RWPE1 (cell line): ENCODE data around the gene PLCD3.

Source experiments
- CTCF ChIA-PET: fragments of 350-600 bp; sonication (Branson Sonifier 250); formaldehyde crosslinking; extraction: SDS; loops from one replicate; lab custom pipeline; 2021; lab: Yijun Ruan, JAX
- POLR2A ChIA-PET: fragments of 400-600 bp; formaldehyde crosslinking; extraction: SDS; loops from one replicate; lab custom pipeline; 2020; ENCODE audit warnings: antibody characterized with exemption; ENCODE audit not compliant: low non-redundant PET; lab: Yijun Ruan, JAX
- DNase-seq: peaks from one replicate; pipeline ENCODE4 v3.0.0; 2012; ENCODE audit warnings: low spot score
- H3K27ac ChIP-seq: fragments of 450-650 bp; 2 replicates; pipeline ENCODE4 v1.5.1; 2017
- TF ChIP-seq, protein P1 (sequence below): fragments of 450-650 bp; conservative IDR thresholded peaks from 2 replicates; pipeline ENCODE4 v1.5.1; 2017; ENCODE audit warnings: low read depth, mild to moderate bottlenecking

PLCD3 gene

DNA sequence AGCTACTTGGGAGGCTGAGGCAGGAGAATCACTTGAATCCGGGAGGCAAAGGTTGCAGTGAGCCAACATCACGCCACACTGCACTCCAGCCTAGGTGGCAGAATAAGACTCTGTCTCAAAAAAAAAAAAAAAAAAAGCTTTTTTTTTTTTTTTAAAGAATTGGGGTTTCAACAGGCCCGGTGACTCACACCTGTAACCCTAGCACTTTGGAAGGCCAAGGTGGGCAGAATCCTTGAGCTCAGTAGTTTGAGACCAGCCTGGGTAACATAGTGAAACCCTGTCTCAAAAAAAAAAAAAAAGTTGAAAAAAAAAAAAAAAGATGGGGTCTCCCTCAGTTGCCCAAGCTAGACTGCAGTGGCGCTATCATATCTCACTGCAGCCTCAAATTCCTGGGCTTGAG, 22.7 kb upstream of the PLCD3 start:
- TF ChIP-seq, protein P1, sequence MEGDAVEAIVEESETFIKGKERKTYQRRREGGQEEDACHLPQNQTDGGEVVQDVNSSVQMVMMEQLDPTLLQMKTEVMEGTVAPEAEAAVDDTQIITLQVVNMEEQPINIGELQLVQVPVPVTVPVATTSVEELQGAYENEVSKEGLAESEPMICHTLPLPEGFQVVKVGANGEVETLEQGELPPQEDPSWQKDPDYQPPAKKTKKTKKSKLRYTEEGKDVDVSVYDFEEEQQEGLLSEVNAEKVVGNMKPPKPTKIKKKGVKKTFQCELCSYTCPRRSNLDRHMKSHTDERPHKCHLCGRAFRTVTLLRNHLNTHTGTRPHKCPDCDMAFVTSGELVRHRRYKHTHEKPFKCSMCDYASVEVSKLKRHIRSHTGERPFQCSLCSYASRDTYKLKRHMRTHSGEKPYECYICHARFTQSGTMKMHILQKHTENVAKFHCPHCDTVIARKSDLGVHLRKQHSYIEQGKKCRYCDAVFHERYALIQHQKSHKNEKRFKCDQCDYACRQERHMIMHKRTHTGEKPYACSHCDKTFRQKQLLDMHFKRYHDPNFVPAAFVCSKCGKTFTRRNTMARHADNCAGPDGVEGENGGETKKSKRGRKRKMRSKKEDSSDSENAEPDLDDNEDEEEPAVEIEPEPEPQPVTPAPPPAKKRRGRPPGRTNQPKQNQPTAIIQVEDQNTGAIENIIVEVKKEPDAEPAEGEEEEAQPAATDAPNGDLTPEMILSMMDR = no peak
- ChIA-PET CTCF (interaction anchor here (1.4 kb wide), 1 partner anchor 22 kb away, joined by 8 read pairs; no protein-coding TSS in a partner anchor), POLR2A (interaction anchor here (0.5 to 1.5 kb wide), 8 partner anchors 17 to 170 kb away, joined by 3 to 10 read pairs (median 5); no protein-coding TSS in a partner anchor)
- DNase-seq = no peak
- peak overlapping the region; percentile 54 for H3K27ac ChIP-seq

DNA sequence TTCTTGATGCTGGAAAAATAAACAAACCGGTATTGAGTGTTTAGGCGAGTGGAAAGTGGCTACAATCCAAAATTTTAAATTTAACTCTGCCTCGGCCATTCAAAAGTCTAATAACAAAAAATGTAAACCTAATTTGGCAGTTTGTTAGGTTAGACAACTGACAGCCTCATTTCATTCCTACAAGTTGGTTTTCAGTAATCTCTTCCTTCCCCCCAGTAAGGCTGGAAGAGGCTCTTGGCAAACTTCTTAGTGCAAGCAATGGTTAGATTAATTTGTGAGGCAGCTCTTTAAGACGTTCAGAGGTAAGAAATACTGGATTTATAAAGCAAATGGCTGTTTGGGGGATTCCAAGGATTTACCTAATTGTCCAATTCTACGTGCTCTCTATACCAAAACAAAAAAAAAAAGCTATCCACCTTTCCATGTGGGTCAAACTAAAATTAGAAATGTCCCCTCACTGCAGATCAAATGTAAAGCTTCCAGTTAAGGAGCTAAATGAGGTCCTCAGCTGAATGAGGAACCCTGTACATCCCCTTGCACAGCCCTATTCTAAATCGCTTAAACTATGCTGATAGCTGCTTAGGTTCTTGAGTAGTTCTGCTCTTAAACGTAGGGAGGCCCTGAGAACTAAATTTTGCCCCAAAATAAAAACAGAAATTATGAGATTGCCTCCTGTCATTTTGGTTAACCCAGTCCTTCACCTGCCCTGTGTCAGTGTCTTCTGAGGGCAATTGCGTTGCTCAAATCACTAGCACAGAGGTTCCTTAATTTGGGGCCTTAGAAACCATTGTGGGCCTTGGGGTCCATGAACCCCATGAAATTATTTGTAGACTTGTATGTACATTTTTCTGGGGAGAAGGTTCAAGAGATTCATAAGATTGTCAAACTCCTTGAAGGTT, 18.8 kb upstream of the PLCD3 start:
- ChIA-PET POLR2A (interaction anchor here (0.5 to 4.8 kb wide), 11 partner anchors 10 to 831 kb away, joined by 3 to 51 read pairs (median 6); partner anchors contain the start of genes ACBD4 and HEXIM2), CTCF (interaction anchor here (0.5 to 5.8 kb wide), 9 partner anchors 9 to 236 kb away, joined by 3 to 99 read pairs (median 6); partner anchors contain the start of genes ACBD4 and HEXIM2)
- TF ChIP-seq, protein P1 = no peak
- H3K27ac ChIP-seq = no peak overlapping the region
- DNase-seq = no peak

DNA sequence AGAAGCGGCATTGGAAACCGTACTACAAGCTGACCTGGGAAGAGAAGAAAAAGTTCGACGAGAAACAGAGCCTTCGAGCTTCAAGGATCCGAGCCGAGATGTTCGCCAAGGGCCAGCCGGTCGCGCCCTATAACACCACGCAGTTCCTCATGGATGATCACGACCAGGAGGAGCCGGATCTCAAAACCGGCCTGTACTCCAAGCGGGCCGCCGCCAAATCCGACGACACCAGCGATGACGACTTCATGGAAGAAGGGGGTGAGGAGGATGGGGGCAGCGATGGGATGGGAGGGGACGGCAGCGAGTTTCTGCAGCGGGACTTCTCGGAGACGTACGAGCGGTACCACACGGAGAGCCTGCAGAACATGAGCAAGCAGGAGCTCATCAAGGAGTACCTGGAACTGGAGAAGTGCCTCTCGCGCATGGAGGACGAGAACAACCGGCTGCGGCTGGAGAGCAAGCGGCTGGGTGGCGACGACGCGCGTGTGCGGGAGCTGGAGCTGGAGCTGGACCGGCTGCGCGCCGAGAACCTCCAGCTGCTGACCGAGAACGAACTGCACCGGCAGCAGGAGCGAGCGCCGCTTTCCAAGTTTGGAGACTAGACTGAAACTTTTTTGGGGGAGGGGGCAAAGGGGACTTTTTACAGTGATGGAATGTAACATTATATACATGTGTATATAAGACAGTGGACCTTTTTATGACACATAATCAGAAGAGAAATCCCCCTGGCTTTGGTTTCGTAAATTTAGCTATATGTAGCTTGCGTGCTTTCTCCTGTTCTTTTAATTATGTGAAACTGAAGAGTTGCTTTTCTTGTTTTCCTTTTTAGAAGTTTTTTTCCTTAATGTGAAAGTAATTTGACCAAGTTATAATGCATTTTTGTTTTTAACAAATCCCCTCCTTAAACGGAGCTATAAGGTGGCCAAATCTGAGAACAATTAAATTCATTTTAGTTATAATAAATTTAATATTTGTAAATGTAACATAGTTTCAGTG, 17.7 kb upstream of the PLCD3 start:
- ChIA-PET CTCF (interaction anchor here (0.6 to 5.8 kb wide), 12 partner anchors 10 to 1005 kb away, joined by 3 to 99 read pairs (median 6); partner anchors contain the start of genes ACBD4, HEXIM2 and PLCD3), POLR2A (interaction anchor here (0.7 to 4.8 kb wide), 9 partner anchors 9 to 163 kb away, joined by 3 to 51 read pairs (median 12); partner anchors contain the start of genes ACBD4 and HEXIM2)
- TF ChIP-seq, protein P1 = no peak
- peak overlapping the region; percentile 95 for H3K27ac ChIP-seq
- DNase-seq = no peak

DNA sequence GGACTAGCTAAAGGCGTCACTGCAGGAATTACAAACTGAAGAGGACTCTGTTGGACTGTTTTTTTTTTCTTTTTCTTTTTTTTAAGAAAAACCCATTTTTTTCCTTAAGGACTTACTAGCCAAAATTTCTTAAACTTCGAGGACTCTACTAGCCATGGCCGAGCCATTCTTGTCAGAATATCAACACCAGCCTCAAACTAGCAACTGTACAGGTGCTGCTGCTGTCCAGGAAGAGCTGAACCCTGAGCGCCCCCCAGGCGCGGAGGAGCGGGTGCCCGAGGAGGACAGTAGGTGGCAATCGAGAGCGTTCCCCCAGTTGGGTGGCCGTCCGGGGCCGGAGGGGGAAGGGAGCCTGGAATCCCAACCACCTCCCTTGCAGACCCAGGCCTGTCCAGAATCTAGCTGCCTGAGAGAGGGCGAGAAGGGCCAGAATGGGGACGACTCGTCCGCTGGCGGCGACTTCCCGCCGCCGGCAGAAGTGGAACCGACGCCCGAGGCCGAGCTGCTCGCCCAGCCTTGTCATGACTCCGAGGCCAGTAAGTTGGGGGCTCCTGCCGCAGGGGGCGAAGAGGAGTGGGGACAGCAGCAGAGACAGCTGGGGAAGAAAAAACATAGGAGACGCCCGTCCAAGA, 16.8 kb upstream of the PLCD3 start:
- peak overlapping the region; percentile 95 for H3K27ac ChIP-seq
- POLR2A ChIA-PET = interaction anchor here (0.5 to 4.8 kb wide), 17 partner anchors 10 to 276 kb away, joined by 3 to 51 read pairs (median 5); partner anchors contain the start of genes ACBD4 and HEXIM2
- TF ChIP-seq, protein P1 = peak; percentile 96
- CTCF ChIA-PET = interaction anchor here (0.6 to 5.8 kb wide), 19 partner anchors 11 to 1004 kb away, joined by 3 to 99 read pairs (median 4); partner anchors contain the start of genes ACBD4, HEXIM2 and PLCD3
- no peak for DNase-seq

DNA sequence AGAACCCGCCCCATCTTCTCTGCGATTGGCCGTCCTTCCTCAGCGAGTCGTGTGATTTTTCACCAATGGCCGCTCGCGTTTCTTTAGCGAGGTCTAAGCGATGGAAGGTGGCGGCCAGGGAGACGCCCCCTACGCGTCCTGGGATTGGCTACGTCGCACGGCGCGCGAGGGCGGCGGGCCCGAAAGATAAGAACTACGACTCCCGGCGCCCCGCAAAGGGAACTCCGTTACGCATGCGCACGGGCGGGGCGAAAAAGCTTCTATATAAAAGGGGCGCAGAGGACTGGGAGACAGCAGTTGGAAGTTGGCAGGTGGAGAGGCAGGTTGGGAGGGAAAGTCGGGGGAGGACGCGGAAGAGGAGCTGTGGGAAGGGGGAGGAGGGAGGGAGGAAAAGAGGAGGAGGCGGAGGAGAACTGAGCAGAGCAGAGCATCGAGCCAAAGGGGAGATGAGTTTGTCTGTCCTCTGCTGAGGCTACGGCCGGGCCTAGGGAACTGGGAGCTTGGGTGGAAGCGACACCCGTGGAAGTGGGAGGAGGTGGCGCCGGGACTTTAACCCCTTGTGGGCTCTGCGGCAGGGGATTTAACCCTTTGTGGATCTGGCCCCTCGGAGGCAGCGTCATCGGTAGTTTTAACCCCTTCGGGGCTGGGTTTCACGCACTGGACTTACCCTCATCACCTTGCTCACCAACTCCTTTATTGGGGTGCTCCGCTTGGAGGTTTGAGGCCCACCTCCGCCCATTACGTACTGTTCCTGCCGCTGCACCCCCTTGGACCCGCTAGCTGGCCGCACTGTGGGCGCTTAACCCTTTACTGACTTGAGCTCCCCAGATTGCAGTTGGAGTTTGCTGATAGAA, 16.1 kb upstream of the PLCD3 start, which contains the start of gene HEXIM1:
Gene HEXIM1, plus strand, starts transcription at position 293 of the 854 bp plus-strand sequence. CDS start 716 bp downstream, outside the sequence.
- H3K27ac ChIP-seq = peak within 1 kb of the TSS; percentile 95
- DNase-seq = peak; percentile 98
- TF ChIP-seq, protein P1 = no peak
- ChIA-PET POLR2A (interaction anchor here (0.5 to 4.8 kb wide), 16 partner anchors 9 to 275 kb away, joined by 3 to 51 read pairs (median 5); partner anchors contain the start of genes ACBD4, HEXIM2 and MAP3K14), CTCF (interaction anchor here (0.6 to 5.8 kb wide), 13 partner anchors 12 to 622 kb away, joined by 3 to 99 read pairs (median 4); partner anchors contain the start of genes ACBD4, HEXIM2 and PLCD3)
